ENCODE measurements around the gene HBM.

- TF ChIP-seq PATZ1 (CRISPR knock-in tag; IDR thresholded peaks at IDR 0.05; ENCODE audit: borderline replicate concordance): no peak
- no peak for TF ChIP-seq ZNF70 (CRISPR knock-in tag; IDR thresholded peaks at IDR 0.05)
- TF ChIP-seq CREB5 (CRISPR knock-in tag; IDR thresholded peaks at IDR 0.05; ENCODE audit: low read depth): no peak
- TF ChIP-seq BACH2 (CRISPR knock-in tag; IDR thresholded peaks at IDR 0.05; ENCODE audit: borderline replicate concordance): no peak
- no peak for TF ChIP-seq ZFP3 (CRISPR knock-in tag; IDR thresholded peaks at IDR 0.05)
- no peak for TF ChIP-seq CSRNP3 (CRISPR knock-in tag; IDR thresholded peaks at IDR 0.05)
- no peak for TF ChIP-seq PPARA (CRISPR knock-in tag; IDR thresholded peaks at IDR 0.05; ENCODE audit: borderline replicate concordance)
- TF ChIP-seq ZNF565 (CRISPR knock-in tag; conservative IDR thresholded peaks at IDR 0.05; ENCODE audit: low read depth): no peak
- no peak for TF ChIP-seq POU6F1 (CRISPR knock-in tag; IDR thresholded peaks at IDR 0.05; ENCODE audit: borderline replicate concordance, low read depth)
- no peak for TF ChIP-seq TSHZ2 (CRISPR knock-in tag; IDR thresholded peaks at IDR 0.05)
- no peak for TF ChIP-seq OSR1 (CRISPR knock-in tag; IDR thresholded peaks at IDR 0.05)
These were observed 26.9 kb downstream of the HBM start for GRCh38 chr16:192686-193085.

Measured in SK-N-SH treated with all-trans-retinoic acid at 6 μM for 48 hours (cell line).